ENCODE data around the gene MIOX.
A peak's percentile ranks its signal among the peaks of the same experiment; 100 is the strongest.

MIOX gene

GRCh38 chr22:50489363-50490243 is 2.9 kb downstream of the MIOX start:
- no peak for DNase-seq (ENCODE audit: low read depth, low spot score)

DNA sequence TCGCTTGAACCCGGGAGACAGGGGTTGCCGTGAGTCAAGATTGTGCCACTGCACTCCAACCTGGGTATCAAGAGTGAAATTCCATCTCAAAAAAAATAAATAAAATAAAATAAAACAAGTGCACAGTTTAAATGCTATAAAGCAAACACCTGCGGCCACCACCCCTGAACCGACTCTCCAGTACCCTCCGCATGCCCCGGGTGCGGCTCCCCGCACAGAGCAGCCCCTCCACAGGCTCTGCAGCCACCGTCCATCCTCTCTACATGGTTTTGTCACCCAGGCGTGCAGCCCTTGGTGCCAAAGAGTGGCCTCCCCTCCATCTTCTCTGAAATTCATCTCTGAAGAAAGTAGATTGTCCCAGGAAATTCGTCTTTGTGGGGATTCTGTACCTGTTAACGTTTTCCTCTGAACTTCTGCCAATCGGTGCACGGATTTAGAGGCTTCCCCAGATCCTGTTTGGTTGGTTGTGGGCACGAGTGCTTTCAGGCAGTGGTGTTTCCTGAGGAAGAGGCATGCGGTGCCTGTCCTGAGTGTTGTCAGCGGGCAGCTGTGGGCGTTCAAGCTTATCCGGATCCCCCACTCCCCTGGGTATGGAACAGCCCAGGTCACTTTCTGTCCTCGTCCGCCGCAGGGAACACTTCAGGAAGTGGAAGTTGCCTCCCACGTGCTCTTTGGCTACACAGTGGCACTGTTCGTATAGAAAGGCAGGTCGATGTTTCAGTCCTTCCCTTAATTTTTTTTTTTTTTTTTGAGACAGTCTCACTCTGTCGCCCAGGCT is 4.1 kb downstream of the MIOX start:
- DNase-seq (ENCODE audit: low read depth, low spot score), result no peak

DNA sequence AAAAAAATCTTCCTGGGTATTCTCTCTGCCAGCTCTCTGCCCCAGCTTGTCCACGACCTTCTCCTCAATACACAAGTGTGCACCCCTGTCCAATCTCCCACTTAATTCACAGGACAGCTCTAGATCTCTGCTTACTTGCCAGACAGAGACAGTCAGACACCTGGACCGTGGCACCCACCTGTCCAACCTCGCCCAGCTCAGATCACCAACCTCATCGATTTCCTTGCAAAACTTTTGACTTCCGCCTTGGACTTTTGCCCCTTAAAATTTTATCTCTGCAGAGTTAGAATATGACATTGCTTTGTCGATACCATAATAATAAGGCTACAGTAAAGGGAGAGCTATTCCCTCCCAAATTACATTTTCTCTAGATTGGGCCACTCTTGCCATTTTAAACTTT is 10.4 kb downstream of the MIOX start:
- no peak for DNase-seq (ENCODE audit: low read depth, low spot score)

DNA sequence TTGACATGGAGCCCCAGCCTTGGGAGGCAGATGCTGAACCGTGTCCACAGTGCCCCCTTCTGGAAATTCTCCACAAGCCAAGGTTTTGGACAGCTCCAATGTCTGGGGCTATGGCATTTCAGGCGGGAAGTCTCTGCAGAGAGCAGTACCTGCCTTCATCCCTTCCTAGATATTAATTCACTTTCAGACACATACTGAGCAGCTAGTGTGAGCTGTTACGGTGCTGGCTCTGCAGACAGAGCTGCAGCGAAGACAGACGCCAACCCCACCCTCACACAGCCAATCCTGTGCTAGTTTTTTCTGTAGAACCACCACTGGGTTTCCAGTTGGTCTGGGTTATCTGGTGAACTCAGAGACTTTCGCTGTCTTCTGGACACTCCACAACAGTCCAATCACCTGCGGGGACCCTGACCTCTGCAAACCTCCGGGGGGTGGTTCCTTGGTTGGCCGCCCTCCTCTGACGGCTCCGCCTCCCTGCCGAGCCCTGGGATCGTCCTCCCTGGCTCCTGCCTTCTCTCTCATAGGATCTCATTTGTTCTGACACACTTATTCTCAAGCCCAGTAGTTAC is 11.7 kb downstream of the MIOX start:
- DNase-seq (ENCODE audit: low read depth, low spot score), result no peak

- no peak for DNase-seq (ENCODE audit: low read depth, low spot score)
Observed at GRCh38 chr22:50500452-50500851, 13.8 kb downstream of the MIOX start.

GRCh38 chr22:50502096-50502495 is 15.4 kb downstream of the MIOX start:
- no peak for DNase-seq (ENCODE audit: low read depth, low spot score)

GRCh38 chr22:50502628-50503474 is 16.2 kb downstream of the MIOX start:
- no peak for DNase-seq (ENCODE audit: low read depth, low spot score)

- DNase-seq (ENCODE audit: low read depth, low spot score), result no peak
Observed at GRCh38 chr22:50503475-50504145, 17.0 kb downstream of the MIOX start.

DNA sequence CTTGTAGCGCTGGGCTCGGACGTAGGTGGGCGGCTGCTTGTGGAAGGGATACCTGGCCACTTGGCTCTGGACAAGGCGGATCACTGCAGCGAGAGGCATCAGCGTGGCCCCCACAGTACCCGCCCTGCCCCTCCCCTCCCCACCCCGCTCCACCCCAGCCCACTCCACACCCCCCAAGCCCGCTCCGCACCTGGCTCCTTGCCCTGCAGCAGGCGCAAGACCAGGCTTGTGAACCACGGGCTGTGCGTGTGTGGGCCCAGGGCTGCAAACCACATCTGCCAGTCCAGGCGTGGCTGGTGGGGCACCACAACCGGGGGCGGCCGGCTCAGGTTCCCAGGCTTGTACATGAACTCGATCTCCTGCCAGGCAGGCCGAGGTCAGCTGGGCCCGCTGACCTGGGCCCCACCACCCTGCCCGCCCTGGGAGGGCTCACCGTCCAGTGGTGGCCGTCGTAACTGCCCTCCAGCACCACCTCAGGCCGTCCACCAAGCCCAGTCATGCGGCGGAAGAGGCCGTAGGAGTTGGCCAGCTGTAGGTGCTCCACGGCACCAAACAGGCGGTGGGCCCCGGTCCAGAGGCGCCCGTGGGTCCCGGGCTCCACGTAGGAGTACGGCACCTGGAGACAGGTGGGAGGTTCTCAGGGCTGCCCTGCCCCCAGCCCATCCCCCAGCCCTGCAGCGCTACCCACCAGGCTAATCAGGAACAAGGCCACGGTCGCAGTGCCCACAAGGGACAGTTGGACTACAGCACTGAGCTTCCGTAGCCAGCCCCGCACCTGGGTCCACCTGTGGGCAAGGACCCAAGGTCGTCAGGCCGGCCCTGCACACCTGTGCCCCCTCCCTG is 17.9 kb downstream of the MIOX start:
- no peak for DNase-seq (ENCODE audit: low read depth, low spot score)

DNA sequence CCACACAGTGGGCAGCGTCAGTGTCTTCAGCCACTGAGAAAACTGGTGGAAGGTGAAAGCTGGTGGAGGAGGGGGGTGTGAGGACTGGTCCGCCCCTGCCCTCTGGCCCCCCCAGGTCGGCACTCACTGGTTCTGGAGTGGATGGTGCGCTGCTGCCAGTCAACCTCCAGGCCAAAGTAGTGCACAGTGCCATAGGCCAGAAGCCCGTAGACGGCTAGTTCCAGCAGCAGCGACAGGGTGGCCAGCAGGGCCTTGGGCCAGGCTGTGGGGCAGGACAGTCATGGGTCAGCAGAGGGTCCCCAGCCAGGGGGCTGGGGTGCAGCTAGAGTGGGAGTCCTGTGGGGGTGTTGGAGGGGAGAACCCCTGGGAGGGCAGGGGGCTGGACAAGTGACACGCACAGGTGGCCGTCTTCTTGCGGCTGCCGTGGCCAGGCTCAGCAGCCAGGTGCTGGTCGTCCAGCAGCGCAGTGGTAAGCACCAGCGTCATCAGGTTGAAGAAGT is 18.7 kb downstream of the MIOX start:
- no peak for DNase-seq (ENCODE audit: low read depth, low spot score)

- no peak for DNase-seq (ENCODE audit: low read depth, low spot score)
Observed at GRCh38 chr22:50505776-50506610, 19.3 kb downstream of the MIOX start.

- no peak for DNase-seq (ENCODE audit: low read depth, low spot score)
Observed at GRCh38 chr22:50506611-50507420, 20.2 kb downstream of the MIOX start.

GRCh38 chr22:50507421-50507990 is 20.8 kb downstream of the MIOX start, which contains the start of gene LMF2:
LMF2 (minus strand) TSS chr22:50507702; CDS start chr22:50507675, 27 bp downstream.
- no peak for DNase-seq (ENCODE audit: low read depth, low spot score)

DNA sequence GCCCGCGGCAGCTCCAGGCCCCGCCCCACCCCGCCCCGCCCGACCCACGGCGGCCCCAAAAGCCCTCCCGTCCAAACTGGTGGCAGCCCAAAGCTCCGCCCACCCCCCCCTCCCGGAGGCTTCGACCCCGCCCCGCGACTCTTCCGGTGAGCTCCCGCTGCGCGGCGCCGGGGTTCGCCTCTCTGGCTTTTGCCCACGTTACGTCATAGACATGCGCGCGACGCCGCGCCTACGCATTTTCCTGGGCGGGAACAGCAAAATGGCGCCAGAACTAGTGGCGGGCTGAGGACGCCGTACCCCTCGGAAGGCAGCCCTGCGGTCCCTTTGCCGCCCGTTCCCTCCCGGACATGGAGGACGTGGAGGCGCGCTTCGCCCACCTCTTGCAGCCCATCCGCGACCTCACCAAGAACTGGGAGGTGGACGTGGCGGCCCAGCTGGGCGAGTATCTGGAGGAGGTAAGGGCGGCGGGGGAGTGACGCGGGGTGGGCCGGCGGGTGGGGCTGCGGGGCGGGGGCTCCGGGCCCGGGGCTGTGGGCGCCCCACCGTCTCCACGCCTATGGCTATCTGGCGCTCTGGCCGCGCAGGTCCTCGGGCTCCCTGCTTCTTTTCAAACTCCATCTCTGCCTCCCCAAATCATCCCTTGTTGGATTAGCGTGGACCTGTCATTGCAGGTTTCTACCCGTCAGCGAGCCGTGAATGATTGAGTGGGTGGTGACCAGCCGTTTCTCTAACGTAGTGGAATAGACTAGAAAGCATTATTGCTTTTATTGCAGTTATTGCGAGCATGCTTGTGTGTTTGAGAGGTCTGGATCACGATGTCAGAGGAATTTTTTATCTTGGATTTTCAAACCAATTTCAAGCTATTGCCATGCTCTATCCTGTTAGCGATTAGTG is 21.6 kb downstream of the MIOX start, which contains the start of gene NCAPH2:
Gene NCAPH2, plus strand, starts transcription at position 234 of the 894 bp plus-strand sequence. Its CDS starts 114 bp downstream, at position 348.
- DNase-seq (ENCODE audit: low read depth, low spot score), result peak; percentile 94

DNA sequence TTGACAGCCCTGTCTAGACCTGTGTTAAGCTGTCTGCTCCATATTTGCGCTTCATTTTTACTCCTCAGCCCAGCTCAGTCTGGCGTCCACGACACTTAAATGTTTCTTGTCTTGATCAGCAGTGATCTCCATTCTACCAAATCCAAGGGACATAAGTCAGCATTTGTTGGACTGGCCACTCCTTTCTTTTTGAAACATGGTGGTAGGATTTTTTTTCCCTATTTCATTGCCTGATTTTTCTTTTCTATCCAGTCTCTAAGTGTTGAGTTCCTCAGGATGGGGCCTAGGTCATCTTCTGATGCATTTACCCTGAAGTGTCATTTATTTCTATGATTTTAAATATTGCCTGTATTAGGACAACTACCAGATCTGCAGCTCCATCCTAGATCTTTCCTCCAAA is 22.2 kb downstream of the MIOX start:
- DNase-seq (ENCODE audit: low read depth, low spot score), result no peak

DNA sequence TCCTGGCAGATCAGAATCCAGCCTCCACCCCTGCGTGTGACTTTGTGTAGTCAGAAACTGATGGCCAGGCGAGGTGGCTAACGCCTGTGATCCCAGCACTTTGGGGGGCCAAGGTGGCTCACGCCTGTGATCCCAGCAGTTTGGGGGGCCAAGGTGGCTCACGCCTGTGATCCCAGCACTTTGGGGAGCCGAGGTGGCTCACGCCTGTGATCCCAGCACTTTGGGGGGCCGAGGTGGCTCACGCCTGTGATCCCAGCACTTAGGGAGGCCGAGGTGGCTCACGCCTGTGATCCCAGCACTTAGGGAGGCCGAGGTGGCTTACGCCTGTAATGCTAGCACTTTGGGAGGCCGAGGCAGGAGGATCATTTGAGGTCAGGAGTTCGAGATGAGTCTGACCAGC is 26.5 kb downstream of the MIOX start:
- no peak for DNase-seq (ENCODE audit: low read depth, low spot score)

Measured in smooth muscle cell of the brain vasculature (primary cell).